Nephron (organoid): ENCODE results near the gene EREG.
"Not testable (repeated sequence)": the region's sequence is repeated elsewhere in the genome, so short reads cannot be mapped to it uniquely, and the experiment has no call there.

Experiments used
- H3K27ac Mint-ChIP-seq, 3 experiments: 2 replicates each; pipeline ENCODE4 v1.8.0; 2020; ENCODE audit warnings: mixed read lengths in 3 of 3, mild to moderate bottlenecking in 2 of 3, moderate library complexity in 1 of 3
- H3K27me3 Mint-ChIP-seq: 2 replicates; pipeline ENCODE4 v1.8.0; 2021; ENCODE audit warnings: low read depth, mild to moderate bottlenecking, moderate library complexity, mixed read lengths
- H3K36me3 Mint-ChIP-seq: 2 replicates; pipeline ENCODE4 v1.8.0; 2020; ENCODE audit warnings: low read depth, mixed read lengths
- H3K4me1 Mint-ChIP-seq: 2 replicates; pipeline ENCODE4 v1.8.0; 2020; ENCODE audit warnings: mixed read lengths
- H3K4me3 Mint-ChIP-seq, 3 experiments: 2 replicates each; pipeline ENCODE4 v1.8.0; 2020; ENCODE audit warnings: mild to moderate bottlenecking in 3 of 3, mixed read lengths in 3 of 3, moderate library complexity in 2 of 3
- H3K9me3 Mint-ChIP-seq: 2 replicates; pipeline ENCODE4 v1.8.0; 2020; ENCODE audit warnings: mixed read lengths
- TF ChIP-seq, protein P1 (sequence below), 3 experiments: fragments of 200-600 bp; sonication (generic); IDR thresholded peaks; one replicate each; pipeline ENCODE4 v1.5.0; 2021; ENCODE audit warnings: antibody characterized with exemption in 3 of 3; ENCODE audit not compliant: unreplicated experiment in 3 of 3

EREG gene

DNA sequence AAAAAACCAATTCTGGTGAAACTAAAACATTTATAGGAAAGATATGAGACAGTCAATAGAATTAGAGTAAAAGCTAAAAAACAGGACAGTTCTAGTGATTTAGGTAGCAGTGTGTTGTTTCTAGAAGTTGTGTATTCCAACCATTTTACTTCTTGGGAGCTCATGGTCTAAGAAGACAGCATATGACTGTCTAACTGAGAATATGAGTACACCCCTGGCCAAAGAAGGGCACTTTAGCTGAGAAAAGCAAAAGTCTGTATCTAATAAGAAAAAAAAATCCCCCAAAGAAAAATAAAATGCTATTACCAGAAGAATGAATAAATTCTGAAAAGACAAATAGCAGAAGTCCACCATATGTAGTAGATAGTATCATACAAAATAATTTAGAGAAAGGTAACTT is 26.4 kb downstream of the EREG start:
- Mint-ChIP-seq H3K36me3 (no peaks in the 10 kb centered on the region), H3K27ac (no peak overlapping the region), H3K27me3 (no peaks in the 10 kb centered on the region), H3K4me1 (no peaks in the 10 kb centered on the region), H3K9me3 (no peaks in the 10 kb centered on the region), H3K4me3 (no peak overlapping the region)
- TF ChIP-seq, protein P1, sequence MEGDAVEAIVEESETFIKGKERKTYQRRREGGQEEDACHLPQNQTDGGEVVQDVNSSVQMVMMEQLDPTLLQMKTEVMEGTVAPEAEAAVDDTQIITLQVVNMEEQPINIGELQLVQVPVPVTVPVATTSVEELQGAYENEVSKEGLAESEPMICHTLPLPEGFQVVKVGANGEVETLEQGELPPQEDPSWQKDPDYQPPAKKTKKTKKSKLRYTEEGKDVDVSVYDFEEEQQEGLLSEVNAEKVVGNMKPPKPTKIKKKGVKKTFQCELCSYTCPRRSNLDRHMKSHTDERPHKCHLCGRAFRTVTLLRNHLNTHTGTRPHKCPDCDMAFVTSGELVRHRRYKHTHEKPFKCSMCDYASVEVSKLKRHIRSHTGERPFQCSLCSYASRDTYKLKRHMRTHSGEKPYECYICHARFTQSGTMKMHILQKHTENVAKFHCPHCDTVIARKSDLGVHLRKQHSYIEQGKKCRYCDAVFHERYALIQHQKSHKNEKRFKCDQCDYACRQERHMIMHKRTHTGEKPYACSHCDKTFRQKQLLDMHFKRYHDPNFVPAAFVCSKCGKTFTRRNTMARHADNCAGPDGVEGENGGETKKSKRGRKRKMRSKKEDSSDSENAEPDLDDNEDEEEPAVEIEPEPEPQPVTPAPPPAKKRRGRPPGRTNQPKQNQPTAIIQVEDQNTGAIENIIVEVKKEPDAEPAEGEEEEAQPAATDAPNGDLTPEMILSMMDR (IDR thresholded peaks at IDR 0.05; ENCODE audit: unreplicated experiment in 3 of 3) = no peak

DNA sequence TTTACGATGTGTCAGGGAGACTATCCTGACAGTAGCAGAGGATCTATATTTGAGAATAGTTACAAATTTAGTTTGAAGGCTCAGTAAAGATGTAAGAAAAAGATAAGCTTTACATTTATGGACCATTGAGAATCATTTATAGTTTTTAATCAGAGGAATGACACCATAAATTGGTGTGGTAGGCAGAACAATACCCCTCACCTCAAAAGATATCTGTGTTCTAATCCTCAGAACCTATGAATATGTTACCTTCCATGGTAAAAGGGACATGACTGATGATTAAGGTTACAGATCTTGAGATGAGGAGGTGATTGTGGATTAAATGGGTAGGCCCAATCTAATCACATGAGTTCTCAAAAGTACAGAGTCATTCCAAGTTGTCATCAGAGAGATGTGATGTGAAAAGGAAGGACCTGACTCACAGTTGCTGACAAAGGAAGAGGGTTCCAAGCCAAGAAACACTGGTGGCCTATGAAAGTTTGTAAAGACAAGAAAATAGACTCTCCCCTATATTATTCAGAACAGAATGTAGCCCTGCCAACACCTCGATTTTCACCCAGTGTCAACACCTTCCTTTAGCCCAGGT is 27.0 kb downstream of the EREG start:
- Mint-ChIP-seq H3K27me3 (no peaks in the 10 kb centered on the region), H3K9me3 (no peaks in the 10 kb centered on the region), H3K27ac (no peak overlapping the region), H3K4me1 (no peaks in the 10 kb centered on the region), H3K36me3 (no peaks in the 10 kb centered on the region), H3K4me3 (no peak overlapping the region)
- TF ChIP-seq, protein P1 (IDR thresholded peaks at IDR 0.05; ENCODE audit: unreplicated experiment in 3 of 3) = no peak

DNA sequence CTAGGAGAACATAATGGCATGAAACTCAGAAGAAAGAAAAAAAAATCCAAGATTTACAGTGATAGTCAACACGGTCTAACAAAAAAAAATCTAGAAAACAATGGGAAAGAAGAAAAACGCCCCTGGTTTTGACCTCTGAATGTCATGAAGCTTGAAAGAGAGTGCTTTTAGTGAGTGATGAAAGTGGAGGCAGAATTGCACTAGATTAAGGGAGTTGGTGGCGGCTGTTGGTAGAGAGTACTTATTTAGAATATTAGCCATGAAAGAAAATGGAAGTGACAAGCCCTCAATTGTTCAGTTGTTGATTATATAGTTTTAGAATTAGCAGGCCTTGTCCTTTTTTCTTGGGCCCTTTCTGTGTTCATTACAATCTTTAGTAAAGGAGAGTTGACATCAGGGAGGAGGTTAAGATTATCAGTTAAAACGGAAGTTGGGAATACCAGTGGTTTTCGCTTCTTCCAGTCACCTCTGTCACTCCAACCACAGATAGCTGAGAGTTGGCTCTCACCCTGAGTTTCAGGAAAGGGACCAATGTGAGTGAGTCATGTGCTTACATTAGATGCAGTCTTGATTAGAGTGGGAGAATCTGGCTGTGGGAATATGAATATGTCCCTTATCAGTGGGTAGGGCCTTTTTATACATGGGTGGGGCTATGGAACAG is 29.7 kb downstream of the EREG start:
- H3K27ac Mint-ChIP-seq = no peak overlapping the region
- no peaks in the 10 kb centered on the region for H3K4me1 Mint-ChIP-seq
- H3K36me3 Mint-ChIP-seq = no peaks in the 10 kb centered on the region
- no peaks in the 10 kb centered on the region for H3K9me3 Mint-ChIP-seq
- TF ChIP-seq, protein P1 (IDR thresholded peaks at IDR 0.05; ENCODE audit: unreplicated experiment in 3 of 3) = no peak
- H3K27me3 Mint-ChIP-seq = no peaks in the 10 kb centered on the region
- no peak overlapping the region for H3K4me3 Mint-ChIP-seq

DNA sequence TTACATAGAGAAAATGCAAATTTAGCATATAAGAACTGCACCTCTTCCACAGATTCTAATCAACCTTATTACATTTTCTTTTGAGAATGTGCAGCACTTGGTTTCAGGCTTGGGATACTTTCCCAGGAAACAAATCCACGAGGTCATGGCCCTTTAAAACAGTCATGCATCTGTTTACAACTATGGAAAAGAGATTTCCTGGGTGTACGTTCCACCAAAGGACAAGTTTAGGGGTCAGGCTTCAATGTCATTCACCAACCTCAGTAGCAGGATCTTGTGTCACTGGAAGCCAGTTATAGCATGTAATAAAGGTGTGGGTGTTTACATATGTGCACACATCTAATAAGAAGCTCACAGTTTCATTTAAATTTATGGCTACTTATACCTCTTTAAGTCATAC is 30.7 kb downstream of the EREG start:
- TF ChIP-seq, protein P1 (IDR thresholded peaks at IDR 0.05; ENCODE audit: unreplicated experiment in 3 of 3) = no peak
- no peak overlapping the region for H3K27ac Mint-ChIP-seq
- H3K4me1 Mint-ChIP-seq = no peaks in the 10 kb centered on the region
- H3K36me3 Mint-ChIP-seq = no peaks in the 10 kb centered on the region
- H3K9me3 Mint-ChIP-seq = no peaks in the 10 kb centered on the region
- no peaks in the 10 kb centered on the region for H3K27me3 Mint-ChIP-seq
- H3K4me3 Mint-ChIP-seq = no peak overlapping the region

DNA sequence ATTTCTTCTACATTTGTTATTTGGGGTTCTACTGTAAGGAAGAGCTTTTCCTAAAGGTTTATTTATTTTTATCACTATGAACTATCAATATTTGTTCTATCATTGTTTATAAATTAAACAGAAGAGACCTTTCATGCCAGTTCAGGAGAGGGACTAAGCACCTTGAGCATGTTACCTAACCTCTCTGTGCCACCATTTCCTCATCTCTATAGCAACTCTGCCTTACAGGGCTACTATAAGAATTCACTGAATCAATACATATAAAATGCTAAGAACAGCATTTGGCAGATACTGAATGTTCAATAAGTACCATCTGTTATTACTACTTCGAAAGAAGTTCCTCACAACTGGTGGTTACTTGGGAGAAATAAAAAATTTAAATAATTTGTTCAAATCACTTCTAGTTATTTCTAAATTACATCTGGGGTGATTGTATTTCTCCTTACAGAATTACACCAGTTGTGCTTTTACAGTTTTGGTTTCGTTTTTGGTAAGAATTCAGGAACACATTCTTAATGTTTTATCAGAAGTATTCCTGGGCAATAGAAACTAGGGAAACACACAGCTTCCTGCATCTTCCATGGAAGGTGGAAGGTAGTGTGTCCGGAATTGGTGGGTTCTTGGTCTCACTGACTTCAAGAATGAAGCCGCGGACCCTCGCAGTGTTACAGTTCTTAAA is 32.9 kb downstream of the EREG start:
- Mint-ChIP-seq H3K9me3 (no peaks in the 10 kb centered on the region), H3K27me3 (no peaks in the 10 kb centered on the region), H3K4me1 (peaks cover 3% of the 10 kb centered on the region), H3K4me3 (no peak overlapping the region), H3K27ac (no peak overlapping the region), H3K36me3 (no peaks in the 10 kb centered on the region)
- TF ChIP-seq, protein P1 (IDR thresholded peaks at IDR 0.05; ENCODE audit: unreplicated experiment in 3 of 3) = no peak

DNA sequence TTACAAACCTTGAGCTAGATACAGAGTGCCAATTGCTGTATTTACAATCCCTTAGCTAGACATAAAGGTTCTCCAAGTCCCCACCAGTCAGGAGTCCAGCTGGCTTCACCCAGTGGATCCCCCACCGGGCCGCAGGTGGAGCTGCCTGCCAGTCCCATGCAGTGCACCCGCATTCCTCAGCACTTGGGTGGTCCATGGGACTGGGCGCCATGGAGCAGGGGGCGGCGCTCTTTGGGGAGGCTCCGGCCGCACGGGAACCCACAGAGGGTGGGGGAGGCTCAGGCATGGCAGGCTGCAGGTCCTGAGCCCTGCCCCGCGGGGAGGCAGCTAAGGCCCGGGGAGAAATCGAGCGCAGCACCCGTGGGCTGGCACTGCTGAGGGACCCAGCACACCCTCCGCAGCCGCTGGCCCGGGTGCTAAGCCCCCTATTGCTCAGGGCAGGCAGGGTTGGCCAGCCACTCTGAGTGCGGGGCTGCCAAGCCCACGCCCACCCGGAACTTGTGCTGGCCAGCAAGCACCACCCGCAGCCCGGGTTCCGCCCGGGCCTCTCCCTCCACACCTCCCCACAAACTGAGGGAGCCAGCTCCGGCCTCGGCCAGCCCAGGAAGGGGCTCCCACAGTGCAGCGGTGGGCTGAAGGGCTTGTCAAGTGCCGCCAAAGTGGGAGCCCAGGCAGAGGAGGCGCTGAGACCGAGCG is 34.1 kb downstream of the EREG start:
- H3K9me3 Mint-ChIP-seq, H3K27me3 Mint-ChIP-seq, H3K27ac Mint-ChIP-seq, H3K36me3 Mint-ChIP-seq, H3K4me1 Mint-ChIP-seq, H3K4me3 Mint-ChIP-seq: not testable (repeated sequence)
